Choroid plexus epithelial cell (primary cell): Measurements from ENCODE around the gene TMOD2.

Experiments
- DNase-seq: peaks from one replicate; pipeline ENCODE4 v3.0.0-alpha.2; 2010; ENCODE audit warnings: low read depth
- H3K4me3 ChIP-seq: 2 replicates; pipeline ENCODE4 v1.5.1; 2011; ENCODE audit warnings: low read depth, mild to moderate bottlenecking, control low read depth, low read length, moderate library complexity
- TF ChIP-seq, protein P1 (sequence below): conservative IDR thresholded peaks from 2 replicates; pipeline ENCODE4 v1.5.1; 2011; ENCODE audit warnings: low read depth, mild to moderate bottlenecking, control low read depth, inconsistent platforms, low read length, moderate library complexity

TMOD2 gene

DNA sequence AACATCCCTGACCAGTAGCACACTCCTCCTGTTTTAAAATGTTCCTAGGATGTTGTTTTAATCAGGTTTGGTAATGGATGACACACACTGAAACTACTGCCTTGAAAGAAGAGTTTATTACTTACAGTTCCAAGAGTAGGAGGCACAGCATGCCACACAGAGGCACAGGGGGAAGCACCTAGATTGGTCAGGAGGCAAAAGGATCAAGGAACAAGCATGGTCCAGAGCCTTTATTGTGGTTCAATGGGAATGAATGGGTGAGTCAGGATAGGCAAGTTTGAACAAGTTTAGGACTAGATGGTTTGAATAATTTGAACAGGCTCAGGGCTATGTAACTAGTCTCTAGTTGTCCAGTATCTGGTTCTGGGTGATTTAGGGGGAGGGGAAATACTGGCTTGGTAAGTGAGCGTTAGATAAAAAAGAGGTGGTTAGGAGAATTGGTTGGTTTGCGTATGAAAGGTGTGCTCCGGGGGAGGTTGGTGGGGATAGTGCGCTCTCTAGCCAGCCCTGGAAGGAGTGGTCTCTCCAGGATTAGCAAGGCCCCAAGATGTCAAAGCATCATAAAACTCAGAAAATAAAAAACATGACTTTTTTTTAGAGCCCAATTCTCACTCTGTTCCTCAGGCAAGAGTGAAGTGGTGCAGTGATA lies 113.1 kb downstream of the TMOD2 start:
- DNase-seq, result no peak
- no peak overlapping the region for H3K4me3 ChIP-seq
- TF ChIP-seq, protein P1, sequence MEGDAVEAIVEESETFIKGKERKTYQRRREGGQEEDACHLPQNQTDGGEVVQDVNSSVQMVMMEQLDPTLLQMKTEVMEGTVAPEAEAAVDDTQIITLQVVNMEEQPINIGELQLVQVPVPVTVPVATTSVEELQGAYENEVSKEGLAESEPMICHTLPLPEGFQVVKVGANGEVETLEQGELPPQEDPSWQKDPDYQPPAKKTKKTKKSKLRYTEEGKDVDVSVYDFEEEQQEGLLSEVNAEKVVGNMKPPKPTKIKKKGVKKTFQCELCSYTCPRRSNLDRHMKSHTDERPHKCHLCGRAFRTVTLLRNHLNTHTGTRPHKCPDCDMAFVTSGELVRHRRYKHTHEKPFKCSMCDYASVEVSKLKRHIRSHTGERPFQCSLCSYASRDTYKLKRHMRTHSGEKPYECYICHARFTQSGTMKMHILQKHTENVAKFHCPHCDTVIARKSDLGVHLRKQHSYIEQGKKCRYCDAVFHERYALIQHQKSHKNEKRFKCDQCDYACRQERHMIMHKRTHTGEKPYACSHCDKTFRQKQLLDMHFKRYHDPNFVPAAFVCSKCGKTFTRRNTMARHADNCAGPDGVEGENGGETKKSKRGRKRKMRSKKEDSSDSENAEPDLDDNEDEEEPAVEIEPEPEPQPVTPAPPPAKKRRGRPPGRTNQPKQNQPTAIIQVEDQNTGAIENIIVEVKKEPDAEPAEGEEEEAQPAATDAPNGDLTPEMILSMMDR, result no peak

DNA sequence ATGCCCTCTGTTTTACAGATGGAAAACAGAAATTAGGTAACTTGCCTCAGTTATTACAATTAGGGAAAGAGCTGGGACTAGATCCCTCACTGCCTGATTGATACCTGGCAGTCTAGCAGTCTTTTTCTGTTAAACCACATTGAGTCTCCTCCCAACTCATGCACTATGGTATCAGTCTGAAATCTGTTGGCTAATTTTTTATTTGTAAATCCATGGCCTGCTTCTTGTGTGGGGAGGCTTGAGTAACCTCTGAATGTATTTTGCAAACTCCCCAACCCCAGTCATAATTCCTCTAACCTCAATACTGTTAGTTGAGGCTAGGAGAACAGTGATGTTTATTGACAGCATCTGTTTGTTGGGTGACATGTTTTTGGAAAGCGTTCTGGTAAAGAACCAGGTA lies 113.9 kb downstream of the TMOD2 start:
- no peak overlapping the region for H3K4me3 ChIP-seq
- TF ChIP-seq, protein P1, result no peak
- DNase-seq, result no peak
